GM12892 (cell line): ENCODE measurements around the gene NPAS2.

Source experiments
- DNase-seq: peaks from one replicate; pipeline ENCODE4 v3.0.0; 2011; ENCODE audit not compliant: insufficient read length
- FAIRE-seq: peaks from 2 replicates; lab custom pipeline; 2011; peaks lifted over from hg19 to GRCh38; lab: Jason Lieb, UNC
- POLR2A ChIP-seq: IDR thresholded peaks from 2 replicates; pipeline ENCODE4 v1.6.1; 2011; ENCODE audit warnings: low read depth, low read length, control low read depth
- POLR2AphosphoS5 ChIP-seq: IDR thresholded peaks from 2 replicates; pipeline ENCODE4 v1.6.1; 2011; ENCODE audit warnings: low read depth, low read length, control low read depth
- TAF1 ChIP-seq: IDR thresholded peaks from 2 replicates; pipeline ENCODE4 v1.6.1; 2011; ENCODE audit warnings: low read depth, mild to moderate bottlenecking, control low read depth, low read length, borderline replicate concordance

NPAS2 gene

DNA sequence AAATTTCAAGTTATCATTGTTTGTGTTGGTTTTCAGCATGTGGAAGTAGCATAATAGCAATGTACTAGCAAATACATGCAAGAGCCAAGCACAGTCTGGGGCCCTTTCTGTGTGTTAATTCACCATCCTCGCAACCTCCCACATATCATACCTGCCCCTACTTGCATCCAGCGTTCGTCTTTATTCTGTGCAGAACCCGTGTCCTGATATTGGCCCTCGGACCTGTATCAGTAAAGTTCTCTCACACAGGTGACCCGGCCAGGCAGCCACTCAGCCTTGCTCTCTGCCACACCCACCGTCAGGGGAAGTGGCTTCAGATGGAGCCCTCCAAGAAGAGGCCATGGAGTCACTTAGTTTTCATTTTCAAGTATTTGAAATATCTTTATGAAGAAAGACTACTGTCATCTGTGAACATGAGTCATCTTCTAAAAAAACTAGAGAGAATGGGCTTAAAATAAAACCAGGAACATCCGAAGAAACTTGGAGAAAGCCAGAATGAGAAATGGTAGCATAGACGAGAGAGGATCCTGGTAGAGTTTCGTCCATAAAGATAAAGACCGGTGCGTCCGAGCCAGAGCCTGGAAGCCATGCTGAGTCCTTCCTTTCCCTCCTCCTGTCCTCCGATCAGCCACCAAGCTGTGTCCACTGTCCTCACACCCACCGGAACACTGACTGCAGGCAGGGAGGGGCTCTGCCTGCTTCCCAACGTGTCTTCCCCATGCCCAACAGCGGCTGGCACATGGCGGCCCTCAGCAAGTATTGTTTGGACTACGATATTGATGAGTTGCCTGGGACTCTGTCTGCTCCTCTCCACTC lies 124.9 kb downstream of the NPAS2 start:
- no peak for FAIRE-seq

DNA sequence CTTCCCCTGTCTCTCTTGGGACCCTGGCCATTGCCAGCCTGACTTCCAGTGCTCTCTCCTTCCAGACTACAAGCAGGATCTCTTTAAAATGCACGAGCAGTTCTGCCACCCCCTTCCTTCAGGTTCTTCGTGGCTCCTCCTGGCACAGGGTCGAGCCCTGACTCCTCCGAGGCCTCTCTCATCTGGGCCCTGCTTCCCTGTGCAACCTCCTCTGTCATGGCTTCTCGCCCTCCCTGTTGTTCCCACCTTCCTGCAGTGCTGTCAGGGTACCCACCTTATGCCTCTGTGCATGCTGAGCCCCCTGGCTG lies 125.4 kb downstream of the NPAS2 start:
- no peak for FAIRE-seq
- TF ChIP-seq TAF1, result no peak
- no peak for TF ChIP-seq POLR2AphosphoS5
- TF ChIP-seq POLR2A, result no peak
- DNase-seq, result no peak

More for the DNA sequence above, 124.9 kb downstream of the NPAS2 start:
- TF ChIP-seq POLR2AphosphoS5, result no peak
- TF ChIP-seq POLR2A, result no peak
- no peak for TF ChIP-seq TAF1
- DNase-seq, result no peak

DNA sequence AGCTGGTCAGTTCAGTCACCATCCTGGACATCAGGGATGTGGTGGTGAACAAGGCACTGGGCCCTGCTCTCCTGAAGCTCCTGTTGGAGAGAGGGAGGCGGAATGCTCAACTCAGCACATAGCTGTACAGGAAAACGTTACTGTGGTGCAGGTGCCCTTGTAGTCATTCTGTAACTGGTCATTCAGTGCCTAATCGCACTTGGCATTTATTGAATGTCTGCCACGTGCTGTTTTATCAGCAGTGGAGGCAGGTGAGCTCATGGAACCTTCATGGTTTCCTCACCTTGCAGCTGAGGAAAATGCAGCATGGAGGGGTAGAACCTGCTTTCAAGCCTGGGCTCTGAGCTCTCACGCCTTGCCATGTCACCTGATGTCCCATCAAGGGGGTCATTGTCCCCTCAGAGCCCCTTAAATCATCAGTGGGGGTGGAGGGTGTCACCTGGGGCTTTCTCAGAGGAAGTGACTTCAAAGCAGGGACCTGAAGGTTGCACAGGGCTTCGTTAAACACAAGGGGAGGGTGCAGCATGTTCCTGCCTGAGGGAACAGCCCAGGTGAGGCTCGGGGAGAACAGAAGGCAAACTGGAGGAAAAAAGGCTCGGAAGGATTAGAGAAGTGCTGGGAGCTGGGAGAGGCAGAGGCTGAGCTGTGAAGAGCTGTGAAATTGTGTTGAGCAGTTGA lies 126.1 kb downstream of the NPAS2 start:
- no peak for DNase-seq
- TF ChIP-seq TAF1 (no peak), POLR2A (no peak), POLR2AphosphoS5 (no peak)
- FAIRE-seq, result no peak

DNA sequence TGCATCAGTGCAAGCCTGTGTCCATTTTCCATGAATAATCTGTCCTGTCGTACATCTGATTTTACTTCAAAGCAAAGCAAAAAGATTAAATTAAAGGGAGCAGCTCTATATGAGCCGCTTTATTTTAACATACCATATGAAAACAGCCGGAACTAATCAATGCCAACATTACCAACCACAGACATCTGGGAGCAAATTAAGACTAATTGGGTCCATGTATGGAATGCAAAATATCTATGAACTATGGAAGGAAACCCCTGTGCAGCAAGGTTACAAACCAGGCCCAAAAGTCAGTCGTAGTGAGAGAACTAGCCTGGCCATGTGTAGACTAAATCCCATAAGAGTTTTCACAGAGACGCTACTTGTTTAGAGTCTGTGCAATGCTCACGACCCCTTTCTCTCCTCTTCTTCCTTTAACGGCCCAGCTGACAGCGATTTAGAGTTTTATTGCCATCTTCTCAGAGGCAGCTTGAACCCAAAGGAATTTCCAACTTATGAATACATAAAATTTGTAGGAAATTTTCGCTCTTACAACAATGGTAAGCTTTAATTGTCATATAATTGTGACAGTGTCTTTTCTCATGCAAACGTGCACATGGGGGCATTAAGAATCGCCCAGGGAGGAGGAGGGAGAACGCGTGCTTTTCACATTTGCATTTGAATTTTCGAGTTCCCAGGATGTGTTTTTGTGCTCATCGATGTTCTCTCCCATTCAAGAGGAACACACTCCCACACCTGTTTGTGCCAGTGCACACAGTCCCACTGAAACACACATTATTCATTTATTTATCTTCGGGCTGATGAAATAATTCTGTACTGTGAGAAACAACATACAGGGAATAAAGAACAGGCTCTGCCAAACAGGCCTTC lies 129.2 kb downstream of the NPAS2 start:
- no peak for TF ChIP-seq TAF1
- no peak for TF ChIP-seq POLR2A
- DNase-seq (no peak), FAIRE-seq (no peak)

DNA sequence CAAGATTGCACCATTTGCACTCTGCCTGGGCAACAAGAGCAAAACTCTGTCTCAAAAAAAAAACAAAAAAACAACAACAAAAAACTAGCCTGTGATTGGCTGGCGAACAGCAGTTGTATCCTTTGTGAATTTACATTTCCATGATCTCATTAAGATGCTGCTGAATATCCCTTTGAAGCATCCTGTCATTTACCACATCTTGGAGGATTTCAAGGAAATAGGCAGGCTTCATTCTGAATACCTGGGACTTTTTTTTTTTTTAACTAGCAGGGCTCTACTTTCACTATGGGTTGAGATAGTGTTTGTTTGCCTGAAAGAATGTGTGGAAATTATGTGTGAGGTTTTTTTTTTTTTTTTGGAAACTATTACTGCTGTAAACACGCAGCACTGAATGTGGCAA lies 132.6 kb downstream of the NPAS2 start:
- FAIRE-seq (no peak), DNase-seq (no peak)
- TF ChIP-seq POLR2A (no peak), POLR2AphosphoS5 (no peak), TAF1 (no peak)

DNA sequence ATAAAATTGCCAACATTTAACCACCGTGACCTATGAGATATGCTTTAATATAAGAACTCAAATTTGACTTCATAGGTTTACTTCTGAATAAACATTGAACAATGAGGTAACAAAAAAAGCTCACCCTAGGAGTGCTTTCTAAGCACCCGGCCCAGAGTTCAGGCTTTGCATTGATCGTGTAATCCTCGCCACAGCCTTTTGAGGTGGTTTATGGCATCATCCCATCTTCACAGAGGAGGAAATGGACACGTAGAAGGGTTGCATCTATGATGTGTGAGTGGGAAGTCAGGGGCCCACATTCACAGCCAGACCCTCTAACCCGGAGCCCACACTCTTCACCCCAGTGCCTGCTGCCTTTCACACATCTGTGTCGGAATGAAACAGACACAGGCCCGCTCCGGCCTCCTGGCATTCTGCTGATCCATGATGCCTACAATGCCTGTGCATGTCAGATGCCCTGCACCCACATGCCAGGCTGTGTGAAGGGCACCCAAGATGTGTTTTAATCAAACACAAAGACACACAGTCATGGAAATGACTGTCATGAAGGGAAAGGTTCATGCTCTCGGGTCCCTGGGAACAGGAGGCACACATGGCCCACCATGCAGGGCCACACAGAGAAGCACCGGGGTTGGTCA lies 133.6 kb downstream of the NPAS2 start:
- DNase-seq, result no peak

DNA sequence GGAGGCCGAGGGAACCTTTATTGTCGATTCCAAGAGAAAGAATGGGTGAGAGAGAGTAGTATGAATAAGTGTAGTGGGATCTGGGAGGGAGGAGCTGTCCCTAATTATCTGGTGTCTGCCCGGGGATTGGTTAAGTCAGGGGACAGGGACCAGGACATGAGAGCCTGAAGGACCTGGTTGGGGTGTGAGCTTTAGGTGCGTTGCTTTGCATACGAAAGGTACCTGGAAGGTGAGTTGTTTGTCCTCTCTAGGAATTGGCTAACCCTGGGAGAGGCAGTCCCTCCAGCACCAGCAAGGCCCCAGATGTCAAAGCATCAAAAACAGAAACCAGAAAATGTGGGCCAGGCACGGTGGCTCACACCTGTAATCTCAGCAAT lies 134.1 kb downstream of the NPAS2 start:
- no peak for DNase-seq
- TF ChIP-seq TAF1, result no peak
- no peak for TF ChIP-seq POLR2AphosphoS5
- no peak for TF ChIP-seq POLR2A
- FAIRE-seq, result no peak

More for the DNA sequence above, 133.6 kb downstream of the NPAS2 start:
- no peak for FAIRE-seq
- no peak for TF ChIP-seq POLR2AphosphoS5
- no peak for TF ChIP-seq TAF1
- TF ChIP-seq POLR2A, result no peak

DNA sequence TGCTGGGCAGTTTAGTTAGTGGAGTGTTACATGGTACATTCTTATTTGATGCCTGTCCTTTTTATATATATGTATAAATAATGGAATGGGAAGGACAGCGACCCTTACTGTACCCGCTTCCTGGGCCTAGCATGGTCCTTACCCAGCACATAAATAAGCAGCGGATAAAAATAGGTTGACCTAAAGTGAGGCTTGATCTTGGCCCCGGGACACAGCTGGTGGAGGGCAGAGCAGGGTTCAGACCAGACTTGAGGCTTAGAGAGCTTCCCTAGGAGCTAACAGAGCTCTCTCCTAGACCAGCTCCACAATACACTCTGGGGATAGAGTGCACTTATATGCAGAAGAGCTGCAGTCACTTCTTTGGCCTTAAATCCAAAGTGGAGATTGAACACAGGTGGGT lies 135.3 kb downstream of the NPAS2 start:
- no peak for TF ChIP-seq POLR2AphosphoS5
- no peak for TF ChIP-seq TAF1
- TF ChIP-seq POLR2A, result no peak
- FAIRE-seq, result no peak
- DNase-seq, result no peak

DNA sequence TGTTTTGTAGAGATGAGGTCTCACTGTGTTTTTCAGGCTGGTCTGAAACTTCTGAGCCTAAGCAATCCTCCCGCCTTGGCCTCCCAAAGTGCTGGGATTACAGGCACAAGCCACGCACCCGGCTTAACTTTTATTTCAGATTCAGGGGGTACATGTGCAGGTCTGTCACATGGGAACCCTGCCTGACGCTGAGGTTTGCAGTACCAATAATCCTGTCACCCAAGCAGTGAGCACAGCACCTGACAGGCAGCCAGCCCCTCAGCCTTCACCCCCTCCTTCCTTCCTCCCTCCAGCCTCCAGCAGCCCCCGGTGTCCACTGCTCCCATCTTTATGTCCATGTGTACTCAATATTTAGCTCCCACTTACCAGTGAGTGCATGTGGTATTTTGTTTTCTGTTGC lies 136.1 kb downstream of the NPAS2 start:
- no peak for TF ChIP-seq POLR2AphosphoS5
- no peak for TF ChIP-seq POLR2A
- no peak for TF ChIP-seq TAF1
- FAIRE-seq (no peak), DNase-seq (no peak)

DNA sequence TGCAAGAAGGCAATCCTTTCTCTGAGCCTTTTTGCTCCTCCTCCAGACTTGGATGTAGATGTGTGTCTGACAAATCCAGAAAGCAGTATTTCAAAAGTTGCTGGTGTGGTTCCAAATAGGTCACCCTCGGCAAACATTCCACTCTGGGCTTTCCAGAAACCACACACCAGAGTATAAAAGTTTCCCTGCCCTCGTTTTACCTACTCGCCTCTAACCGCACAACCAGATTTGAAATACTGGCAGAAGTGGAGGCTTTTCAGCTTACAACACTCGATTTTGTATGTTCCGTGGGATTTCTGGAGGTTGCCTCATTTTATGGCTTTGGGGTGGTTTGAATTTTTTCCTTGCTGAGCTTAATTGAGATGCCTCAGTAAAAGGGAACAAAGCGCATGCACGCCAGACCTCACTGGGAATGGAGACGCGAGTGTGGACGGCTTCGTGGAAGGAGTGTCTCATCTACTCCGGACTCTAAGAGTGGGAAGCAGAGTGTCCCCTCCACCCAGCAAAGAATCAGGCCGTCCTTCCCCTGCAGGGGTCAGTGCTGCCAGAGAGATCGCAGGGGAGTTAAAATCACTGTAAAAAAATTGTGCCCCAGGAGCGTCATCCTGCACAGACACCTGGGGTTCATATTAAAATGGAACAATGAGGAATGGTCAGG lies 138.2 kb downstream of the NPAS2 start:
- FAIRE-seq, result no peak
- no peak for TF ChIP-seq POLR2AphosphoS5
- TF ChIP-seq POLR2A, result no peak
- no peak for TF ChIP-seq TAF1
- DNase-seq, result no peak

DNA sequence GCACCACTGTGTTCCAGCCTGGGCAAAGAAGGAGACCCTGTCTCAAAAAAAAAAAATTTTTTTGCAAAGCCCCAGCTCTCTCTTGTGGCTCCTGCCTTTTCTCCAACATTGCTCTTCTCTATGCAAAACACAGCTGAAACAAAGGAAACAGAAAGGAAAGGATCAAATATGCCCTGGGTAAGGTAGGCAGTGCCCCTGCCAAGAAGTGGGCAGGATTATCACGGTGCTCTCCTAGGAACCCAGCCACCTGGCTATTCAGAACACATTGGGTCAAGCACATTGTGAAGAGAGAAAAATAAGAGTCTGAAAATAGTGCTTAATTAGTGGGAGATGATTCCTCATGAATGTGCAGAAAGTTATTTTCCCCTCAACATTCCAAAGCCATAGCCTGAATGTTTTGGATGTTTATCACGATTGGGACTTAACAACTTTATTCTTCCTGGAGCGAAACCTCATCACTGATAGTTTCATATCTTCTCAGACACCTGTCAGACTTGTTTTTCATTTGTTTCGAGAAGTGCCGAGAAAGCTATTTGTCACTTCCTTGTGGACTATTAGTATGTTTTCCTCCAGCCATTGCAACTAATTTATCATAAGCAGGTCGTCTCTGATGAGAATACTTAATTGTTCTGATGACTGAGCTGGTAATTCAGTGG lies 139.4 kb downstream of the NPAS2 start:
- no peak for FAIRE-seq
- no peak for DNase-seq
- TF ChIP-seq POLR2AphosphoS5 (no peak), POLR2A (no peak), TAF1 (no peak)
